ENCODE data around the gene HSPB7.

- TF ChIP-seq CTCF (IDR thresholded peaks at IDR 0.05 in 8 of 11, conservative IDR thresholded peaks at IDR 0.05 in 3 of 11) (no peak), POLR2AphosphoS5 (IDR thresholded peaks at IDR 0.05) (no peak), POLR2A (IDR thresholded peaks at IDR 0.05) (no peak)
These were observed 5.3 kb upstream of the HSPB7 start for GRCh38 chr1:16023050-16023653.

Data from spleen (tissue), 7 donors.